Mucosa of descending colon (tissue), 3 donors: ENCODE measurements around the gene KIF6. TPM values are rescaled to one million over a fixed set of nuclear protein-coding genes. Genes with fewer than 3 reads are reported as not detected.

ENCODE experiments used
- ATAC-seq: fragments of 200-7000 bp; cut with Tn5 transposase; one replicate; pipeline ENCODE4 v1.9.1; 2020; ENCODE audit warnings: mild to moderate bottlenecking, moderate library complexity
- DNase-seq, 3 donors: peaks; one replicate each; pipeline ENCODE4 v3.0.0-alpha.2; 2020
- H3K36me3 ChIP-seq: fragments of 200-600 bp; one replicate; pipeline ENCODE4 v1.8.0; 2021; ENCODE audit warnings: low read depth, mild to moderate bottlenecking
- H3K4me1 ChIP-seq: fragments of 200-600 bp; one replicate; pipeline ENCODE4 v1.8.0; 2021; ENCODE audit warnings: low read depth, mild to moderate bottlenecking
- H3K4me3 ChIP-seq: fragments of 200-600 bp; one replicate; pipeline ENCODE4 v1.8.0; 2021; ENCODE audit warnings: mild to moderate bottlenecking
- H3K9me3 ChIP-seq: fragments of 200-600 bp; one replicate; pipeline ENCODE4 v1.8.0; 2021; ENCODE audit warnings: mild to moderate bottlenecking
- CTCF ChIP-seq: fragments of 200-600 bp; IDR thresholded peaks from one replicate; pipeline ENCODE4 v1.8.0; 2022; ENCODE audit warnings: antibody characterized with exemption, mild to moderate bottlenecking
- intact Hi-C, 2 donors: fragments of 100-400 bp; cut with DNase I in 1 of 2; cut with micrococcal nuclease in 1 of 2; formaldehyde crosslinking; loops; one replicate each; pipeline versions ENCODE4 v1.11.0 to v1.11.1; 2022; cut with DNase I, micrococcal nuclease
- total RNA-seq, 3 donors: library from RNA; stranded (reverse); fragmentation: NEBNext Ultra II Directional in 2 of 3; extraction: Animal tissue kit (Norgen Biotek cat#: 25700) in 2 of 3; gene quantifications; one replicate each; pipeline versions ENCODE4 v1.2.1 to v1.2.4, GENCODE V29; 2021 to 2023
- donor health status: DM: no; HTN: no; CAD: no; lungs with moderate emphysema.
- donor health status: DM: no; HTN: no; CAD: no.
- donor health status: DM: no; HTN: yes; CAD: no.

The KIF6 gene
- total RNA-seq, 3 donors from 2014 or later: 0.24 to 0.85 (median 0.52) TPM

- Histone ChIP-seq H3K36me3 (no peaks in the 10 kb centered on the region), H3K9me3 (no peaks in the 10 kb centered on the region), H3K4me1 (no peaks in the 10 kb centered on the region), H3K4me3 (no peak overlapping the region)
- no peak for TF ChIP-seq CTCF
- no peak for ATAC-seq
- intact Hi-C loops: no loop called here
- no peak for DNase-seq
Observed at GRCh38 chr6:39430446-39430845, 294.8 kb downstream of the KIF6 start.

GRCh38 chr6:39428816-39429215 is 296.4 kb downstream of the KIF6 start:
- Histone ChIP-seq H3K4me3 (no peak overlapping the region), H3K9me3 (no peaks in the 10 kb centered on the region), H3K36me3 (no peaks in the 10 kb centered on the region), H3K4me1 (no peaks in the 10 kb centered on the region)
- DNase-seq: no peak
- no peak for TF ChIP-seq CTCF
- intact Hi-C loops: no loop called here
- no peak for ATAC-seq

- no peaks in the 10 kb centered on the region for H3K4me1 ChIP-seq
- no peak for ATAC-seq
- intact Hi-C loops: no loop called here
Observed at GRCh38 chr6:39428152-39428551, 297.1 kb downstream of the KIF6 start.

GRCh38 chr6:39426073-39426456 is 299.1 kb downstream of the KIF6 start:
- H3K4me3 ChIP-seq: no peak overlapping the region
- DNase-seq: no peak
- no peaks in the 10 kb centered on the region for H3K9me3 ChIP-seq
- H3K36me3 ChIP-seq: no peaks in the 10 kb centered on the region
- no peak for TF ChIP-seq CTCF
- peaks cover 4% of the 10 kb centered on the region for H3K4me1 ChIP-seq
- peak; percentile 65 for ATAC-seq
- intact Hi-C loops: no loop called here

More at GRCh38 chr6:39428152-39428551, 297.1 kb downstream of the KIF6 start:
- no peak for TF ChIP-seq CTCF
- no peaks in the 10 kb centered on the region for H3K9me3 ChIP-seq
- no peaks in the 10 kb centered on the region for H3K36me3 ChIP-seq
- DNase-seq: no peak
- no peak overlapping the region for H3K4me3 ChIP-seq

- DNase-seq (no peak), ATAC-seq (peak; percentile 57)
- Histone ChIP-seq H3K9me3 (no peaks in the 10 kb centered on the region), H3K4me3 (no peak overlapping the region), H3K36me3 (no peaks in the 10 kb centered on the region), H3K4me1 (peaks cover 10% of the 10 kb centered on the region)
- TF ChIP-seq CTCF: no peak
- intact Hi-C loops: no loop called here
Observed at GRCh38 chr6:39425346-39426072, 299.7 kb downstream of the KIF6 start.
